ENCODE measurements around the gene MEGF9. TPM values are rescaled to one million over a fixed set of nuclear protein-coding genes. Genes with fewer than 3 reads are reported as not detected.
A peak's percentile ranks its signal among the peaks of the same experiment; 100 is the strongest.
"Not testable (repeated sequence)": the region's sequence is repeated elsewhere in the genome, so short reads cannot be mapped to it uniquely, and the experiment has no call there.

Gene MEGF9
- polyA plus RNA-seq, 1 of the 3 experiments (the other 2 are of a cell fraction), result 1.8 TPM

DNA sequence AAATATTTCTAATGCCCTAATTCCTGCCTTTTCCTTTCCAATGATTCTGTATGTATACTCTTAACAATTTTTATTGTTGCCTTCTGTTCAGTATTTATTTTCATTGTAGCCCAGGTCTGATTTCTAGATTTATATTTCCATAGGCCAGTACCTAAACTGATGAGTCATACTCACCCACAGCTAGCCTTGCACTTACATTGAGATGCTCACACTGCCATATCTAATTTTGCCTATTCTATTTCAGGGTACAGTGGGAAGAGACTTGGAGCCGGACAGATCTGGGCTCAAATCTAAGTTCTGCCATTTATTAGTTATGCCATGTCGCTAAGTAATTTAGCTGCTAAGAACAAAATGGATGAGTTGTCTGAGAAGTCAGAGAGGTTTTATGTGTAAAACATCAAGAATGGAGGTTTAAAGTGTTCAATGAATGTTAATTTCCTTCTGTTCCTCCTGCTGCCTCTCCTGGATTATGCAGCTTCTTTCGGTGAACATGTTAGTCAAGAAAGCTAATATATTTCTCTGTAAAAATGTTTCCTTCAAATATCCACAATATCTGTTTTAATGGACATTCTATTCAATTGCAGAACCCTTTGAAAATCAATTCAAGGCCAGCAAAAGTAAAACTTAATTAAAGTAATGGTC, 72.0 kb downstream of the MEGF9 start:
- WGBS (ENCODE audit: low lambda C conversion rate), result 79% methylated on average over 3 of the region's 3 CpGs
- no peaks in the 10 kb centered on the region for H3K27me3 ChIP-seq (ENCODE audit: insufficient read depth)
- H3K79me2 ChIP-seq (ENCODE audit: insufficient read depth), result no peaks in the 10 kb centered on the region
- H3K9ac ChIP-seq, result no peak overlapping the region
- 0 out of 2 replicates have a peak, but pooled peaks cover 4% of the 10 kb centered on the region for H3K9me2 ChIP-seq
- H3K4me2 ChIP-seq, result no peak overlapping the region
- TF ChIP-seq FOSL2 (IDR thresholded peaks at IDR 0.05; ENCODE audit: borderline replicate concordance, low read depth) (peak; percentile 31; the same call in 1 of the 2 replicates), MEF2A (IDR thresholded peaks at IDR 0.05; ENCODE audit: borderline replicate concordance, low read depth) (no peak), JUND (IDR thresholded peaks at IDR 0.05) (peak; percentile 25; the same call in 1 of the 2 replicates)
- POLR2A ChIA-PET, result no interaction called here
- H3K4me3 ChIP-seq (ENCODE audit: low read depth in 2 of 2, low read length in 1 of 2), result no peak overlapping the region
- H3K36me3 ChIP-seq (replicated peaks in 1 of 2; ENCODE audit: control insufficient read depth in 1 of 2, insufficient read depth in 2 of 2, low read length in 1 of 2), result no peaks in the 10 kb centered on the region
- 0 out of 4 replicates have a peak overlapping the region, but pooled peaks of 1 of the 2 experiments have one; percentile 4 for H3K27ac ChIP-seq (ENCODE audit: low read depth in 2 of 2, low read length in 1 of 2)
- no peak for DNase-seq
- H2AFZ ChIP-seq (ENCODE audit: low read depth), result no peak overlapping the region
- no peaks in the 10 kb centered on the region for H4K20me1 ChIP-seq (ENCODE audit: insufficient read depth)
- CTCF ChIA-PET, result interaction anchor here (1.4 kb wide), 1 partner anchor 114 kb away, joined by 3 read pairs; no protein-coding TSS in a partner anchor
- H3K4me1 ChIP-seq (ENCODE audit: control insufficient read depth in 1 of 2, insufficient read depth in 2 of 2, low read depth in 1 of 2, low read length in 1 of 2), result no peaks in the 10 kb centered on the region; a peak in 1 of 4 replicates
- H3F3A ChIP-seq (replicated peaks; ENCODE audit: insufficient read depth), result no peaks in the 10 kb centered on the region
- H3K9me3 ChIP-seq, result no peaks in the 10 kb centered on the region

DNA sequence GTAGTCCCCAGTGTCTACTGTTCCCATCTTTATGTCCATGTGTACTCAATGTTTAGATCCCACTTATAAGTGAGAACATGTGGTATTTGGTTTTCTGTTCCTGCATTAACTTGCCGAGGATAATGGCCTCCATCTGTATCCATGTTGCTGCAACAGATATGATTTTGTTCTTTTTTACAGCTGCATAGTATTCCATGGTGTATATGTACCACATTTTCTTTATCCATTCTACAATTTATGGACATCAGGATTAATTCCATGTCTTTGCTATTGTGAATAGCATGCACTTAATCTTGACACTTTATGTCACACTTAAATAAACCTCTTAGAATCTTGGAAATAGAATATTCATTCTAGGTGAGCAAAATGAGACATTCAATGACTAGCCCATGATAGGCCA, 73.4 kb downstream of the MEGF9 start:
- H3K4me1 ChIP-seq (ENCODE audit: control insufficient read depth in 1 of 2, insufficient read depth in 2 of 2, low read depth in 1 of 2, low read length in 1 of 2); DNase-seq; H3K79me2 ChIP-seq (ENCODE audit: insufficient read depth); H3K36me3 ChIP-seq (replicated peaks in 1 of 2; ENCODE audit: control insufficient read depth in 1 of 2, insufficient read depth in 2 of 2, low read length in 1 of 2); H3F3A ChIP-seq (replicated peaks; ENCODE audit: insufficient read depth); CTCF ChIA-PET; H3K27me3 ChIP-seq (ENCODE audit: insufficient read depth); H3K27ac ChIP-seq (ENCODE audit: low read depth in 2 of 2, low read length in 1 of 2); POLR2A ChIA-PET; H3K9me3 ChIP-seq; H3K9me2 ChIP-seq; H3K9ac ChIP-seq; H3K4me2 ChIP-seq; H3K4me3 ChIP-seq (ENCODE audit: low read depth in 2 of 2, low read length in 1 of 2); H2AFZ ChIP-seq (ENCODE audit: low read depth); H4K20me1 ChIP-seq (ENCODE audit: insufficient read depth): not testable (repeated sequence)
- WGBS (ENCODE audit: low lambda C conversion rate), result 93% methylated on average over 1 of the region's 1 CpG

DNA sequence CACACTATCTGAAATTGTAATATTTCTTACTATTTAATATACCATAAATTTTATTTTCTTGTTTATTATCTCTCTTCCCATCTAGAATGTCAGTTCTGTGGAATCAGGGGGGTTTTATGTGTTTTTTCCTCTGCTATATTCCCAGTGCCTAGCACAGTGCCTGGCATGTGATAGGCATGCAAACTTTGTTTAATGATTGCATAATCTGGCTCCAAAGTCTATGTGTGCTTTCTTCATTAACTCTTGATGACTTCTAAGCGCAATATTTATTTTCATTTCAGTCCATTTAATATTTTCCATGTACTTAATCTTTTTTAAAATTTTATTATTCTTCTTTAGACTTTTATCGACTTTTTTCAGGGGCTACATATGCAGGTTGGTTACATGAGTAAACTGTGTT, 73.9 kb downstream of the MEGF9 start:
- no peak overlapping the region for H3K27ac ChIP-seq (ENCODE audit: low read depth in 2 of 2, low read length in 1 of 2)
- no peaks in the 10 kb centered on the region for H4K20me1 ChIP-seq (ENCODE audit: insufficient read depth)
- no peak for DNase-seq
- H3K4me2 ChIP-seq, result no peak overlapping the region
- no peaks in the 10 kb centered on the region; a peak in 1 of 4 replicates for H3K4me1 ChIP-seq (ENCODE audit: control insufficient read depth in 1 of 2, insufficient read depth in 2 of 2, low read depth in 1 of 2, low read length in 1 of 2)
- H3K4me3 ChIP-seq (ENCODE audit: low read depth in 2 of 2, low read length in 1 of 2), result no peak overlapping the region
- H3K79me2 ChIP-seq (ENCODE audit: insufficient read depth), result no peaks in the 10 kb centered on the region
- CTCF ChIA-PET, result no interaction called here
- no peak overlapping the region for H2AFZ ChIP-seq (ENCODE audit: low read depth)
- POLR2A ChIA-PET, result no interaction called here
- peaks cover 0 to 4% of the 10 kb centered on the region in 2 experiments for H3K36me3 ChIP-seq (replicated peaks in 1 of 2; ENCODE audit: control insufficient read depth in 1 of 2, insufficient read depth in 2 of 2, low read length in 1 of 2)
- TF ChIP-seq TCF12 (IDR thresholded peaks at IDR 0.05), result no peak
- no peak for TF ChIP-seq EZH2phosphoT487 (IDR thresholded peaks at IDR 0.05; ENCODE audit: borderline replicate concordance, low read depth)
- no peak for TF ChIP-seq YY1 (IDR thresholded peaks at IDR 0.05; ENCODE audit: low read depth)
- TF ChIP-seq EP300 (IDR thresholded peaks at IDR 0.05; ENCODE audit: borderline replicate concordance in 1 of 2, low read depth in 1 of 2, low read length in 1 of 2), result no peak
- TF ChIP-seq PBX3 (IDR thresholded peaks at IDR 0.05), result no peak
- no peak for TF ChIP-seq ELF1 (IDR thresholded peaks at IDR 0.05)
- no peak for TF ChIP-seq FOXJ3 (CRISPR knock-in tag; IDR thresholded peaks at IDR 0.05)
- no peak for TF ChIP-seq FOXM1 (IDR thresholded peaks at IDR 0.05; ENCODE audit: low read depth)
- 88% methylated on average over 2 of the region's 2 CpGs for WGBS (ENCODE audit: low lambda C conversion rate)
- H3K9me3 ChIP-seq, result no peaks in the 10 kb centered on the region
- H3K9ac ChIP-seq, result no peak overlapping the region
- H3F3A ChIP-seq (replicated peaks; ENCODE audit: insufficient read depth), result no peaks in the 10 kb centered on the region
- H3K27me3 ChIP-seq (ENCODE audit: insufficient read depth), result no peaks in the 10 kb centered on the region
- H3K9me2 ChIP-seq, result 0 out of 2 replicates have a peak, but pooled peaks cover 4% of the 10 kb centered on the region

All from SK-N-SH (cell line).